Body of pancreas (tissue), 4 donors: Measurements from ENCODE around the gene KRT76. TPM values are rescaled to one million over a fixed set of nuclear protein-coding genes. Genes with fewer than 3 reads are reported as not detected.

Experiments used
- ATAC-seq: fragments of 150-250 bp; one replicate; pipeline ENCODE4 v1.9.1; 2016
- DNase-seq, 4 donors: peaks; one replicate each; pipeline ENCODE4 v3.0.0-alpha.2; 2019
- H3K27ac ChIP-seq, 4 donors: fragments of 200-600 bp; sonication (generic); 1 replicate in 3 of 4; 2 replicates in 1 of 4; pipeline versions ENCODE4 v1.5.1 to v1.6.1; 2016 to 2019; ENCODE audit warnings: mild to moderate bottlenecking in 1 of 4, mixed read lengths in 1 of 4, moderate library complexity in 1 of 4
- H3K27me3 ChIP-seq, 2 donors: fragments of 200-600 bp; sonication (generic); one replicate each; pipeline ENCODE4 v1.6.0; 2016; ENCODE audit warnings: mild to moderate bottlenecking in 1 of 2
- H3K36me3 ChIP-seq, 2 donors: fragments of 200-600 bp; sonication (generic); replicated peaks in 1 of 2; 2 replicates each; pipeline ENCODE4 v1.5.1; 2016; ENCODE audit warnings: low read depth in 2 of 2; ENCODE audit not compliant: insufficient read depth in 1 of 2
- H3K4me1 ChIP-seq: fragments of 200-600 bp; sonication (generic); one replicate; pipeline ENCODE4 v1.6.0; 2016
- H3K4me3 ChIP-seq, 2 donors: fragments of 200-600 bp; sonication (generic); 1 replicate in 1 of 2; 2 replicates in 1 of 2; pipeline ENCODE4 v1.5.1; 2016 to 2019
- H3K9me3 ChIP-seq, 3 donors: fragments of 200-600 bp; sonication (generic); 1 replicate in 2 of 3; 2 replicates in 1 of 3; pipeline ENCODE4 v1.5.1; 2016
- POLR2A ChIP-seq, 3 donors: fragments of 450-650 bp; IDR thresholded peaks; one replicate each; pipeline ENCODE4 v1.6.1; 2016; ENCODE audit warnings: antibody characterized with exemption in 3 of 3, mild to moderate bottlenecking in 2 of 3
- WGBS, 2 donors: methylation state at CpG; one replicate each; pipeline ENCODE4 v1.1.5; 2017; 5-methylcytosine and 5-hydroxymethylcytosine counted together
- intact Hi-C: fragments of 100-400 bp; cut with DNase I; formaldehyde crosslinking; loops from one replicate; pipeline ENCODE4 v1.15.1; 2023
- total RNA-seq, 2 donors: library from RNA; depleted of rRNA; stranded (reverse); fragments of >200 nt; gene quantifications; one replicate each; pipeline ENCODE4 v1.1.0, GENCODE V29; 2016
- TF ChIP-seq, protein P1 (sequence below), 7 experiments: fragments of 450-650 bp in 4 of 7; fragments of 200-600 bp in 3 of 7; sonication (generic) in 3 of 7; IDR thresholded peaks; one replicate each; pipeline ENCODE4 v1.5.1; 2016 to 2019; ENCODE audit warnings: antibody characterized with exemption in 7 of 7

The KRT76 gene
- total RNA-seq, 2 donors from 2014 or later: not detected

DNA sequence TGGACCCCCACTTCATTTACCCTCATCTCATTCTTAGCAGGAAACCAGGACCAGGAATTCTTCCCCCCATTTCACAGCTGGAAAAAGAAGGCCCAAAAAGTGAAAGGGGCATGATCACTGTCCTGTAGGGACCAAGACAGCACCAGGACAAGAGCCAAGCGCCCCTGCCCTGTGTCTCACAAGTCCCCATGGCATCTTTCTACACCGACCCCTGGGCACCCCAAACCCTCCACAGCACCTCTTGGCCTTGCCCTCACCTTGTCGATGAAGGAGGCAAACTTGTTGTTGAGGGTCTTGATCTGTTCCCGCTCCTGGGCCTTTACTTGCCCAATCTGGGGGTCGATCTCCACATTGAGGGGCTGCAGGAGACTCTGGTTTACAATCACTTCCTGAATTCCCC lies 710 bp downstream of the KRT76 start:
- Histone ChIP-seq H3K27me3 (no peaks in the 10 kb centered on the region), H3K4me3 (no peak overlapping the region), H3K9me3 (no peaks in the 10 kb centered on the region), H3K27ac (no peak overlapping the region), H3K4me1 (no peaks in the 10 kb centered on the region), H3K36me3 (no peaks in the 10 kb centered on the region)
- ATAC-seq: no peak
- intact Hi-C loops: no loop called here
- no peak for DNase-seq
- TF ChIP-seq, protein P1, sequence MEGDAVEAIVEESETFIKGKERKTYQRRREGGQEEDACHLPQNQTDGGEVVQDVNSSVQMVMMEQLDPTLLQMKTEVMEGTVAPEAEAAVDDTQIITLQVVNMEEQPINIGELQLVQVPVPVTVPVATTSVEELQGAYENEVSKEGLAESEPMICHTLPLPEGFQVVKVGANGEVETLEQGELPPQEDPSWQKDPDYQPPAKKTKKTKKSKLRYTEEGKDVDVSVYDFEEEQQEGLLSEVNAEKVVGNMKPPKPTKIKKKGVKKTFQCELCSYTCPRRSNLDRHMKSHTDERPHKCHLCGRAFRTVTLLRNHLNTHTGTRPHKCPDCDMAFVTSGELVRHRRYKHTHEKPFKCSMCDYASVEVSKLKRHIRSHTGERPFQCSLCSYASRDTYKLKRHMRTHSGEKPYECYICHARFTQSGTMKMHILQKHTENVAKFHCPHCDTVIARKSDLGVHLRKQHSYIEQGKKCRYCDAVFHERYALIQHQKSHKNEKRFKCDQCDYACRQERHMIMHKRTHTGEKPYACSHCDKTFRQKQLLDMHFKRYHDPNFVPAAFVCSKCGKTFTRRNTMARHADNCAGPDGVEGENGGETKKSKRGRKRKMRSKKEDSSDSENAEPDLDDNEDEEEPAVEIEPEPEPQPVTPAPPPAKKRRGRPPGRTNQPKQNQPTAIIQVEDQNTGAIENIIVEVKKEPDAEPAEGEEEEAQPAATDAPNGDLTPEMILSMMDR (IDR thresholded peaks at IDR 0.05): no peak
- no peak for TF ChIP-seq POLR2A (IDR thresholded peaks at IDR 0.05)
- 77 to 83% methylated on average over 5 of the region's 5 CpGs for WGBS, 2 donors

DNA sequence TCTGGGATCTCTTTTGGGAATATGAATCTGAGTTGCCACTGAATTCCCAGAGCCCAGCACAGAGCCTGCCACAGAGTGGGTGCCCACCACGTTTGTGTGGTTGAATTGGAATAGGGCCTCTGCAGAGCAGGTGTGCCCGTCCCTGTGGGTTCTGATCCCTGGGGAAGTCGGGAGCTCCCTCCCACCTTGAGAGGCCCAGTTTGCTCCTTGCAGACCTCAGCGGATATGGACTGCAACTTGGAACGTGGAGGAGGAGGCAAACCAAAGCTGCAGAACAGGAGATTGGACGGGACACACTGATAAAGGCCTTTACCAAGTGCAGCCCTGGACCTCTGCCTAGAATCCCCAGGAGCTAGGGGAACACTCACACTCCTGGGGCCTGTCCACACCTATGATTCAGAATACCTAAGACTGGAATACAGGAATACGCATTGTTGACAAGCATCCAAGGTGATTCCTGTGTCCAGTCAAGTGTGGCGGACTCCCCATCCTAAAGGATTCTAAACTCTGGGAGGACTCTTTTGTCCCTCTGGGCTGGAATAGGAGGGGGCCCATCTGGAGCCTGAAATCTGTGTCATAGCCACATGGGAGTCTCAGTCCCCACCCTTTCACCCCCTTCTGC lies 2.4 kb downstream of the KRT76 start:
- Histone ChIP-seq H3K4me3 (no peak overlapping the region), H3K4me1 (no peaks in the 10 kb centered on the region), H3K27me3 (no peaks in the 10 kb centered on the region), H3K36me3 (no peaks in the 10 kb centered on the region), H3K9me3 (no peaks in the 10 kb centered on the region), H3K27ac (no peak overlapping the region)
- intact Hi-C loops: no loop called here
- TF ChIP-seq, protein P1 (IDR thresholded peaks at IDR 0.05): no peak
- TF ChIP-seq POLR2A (IDR thresholded peaks at IDR 0.05): no peak
- 71 to 72% methylated on average over 5 to 8 of the region's 8 CpGs for WGBS, 2 donors
- no peak for ATAC-seq
- no peak for DNase-seq

DNA sequence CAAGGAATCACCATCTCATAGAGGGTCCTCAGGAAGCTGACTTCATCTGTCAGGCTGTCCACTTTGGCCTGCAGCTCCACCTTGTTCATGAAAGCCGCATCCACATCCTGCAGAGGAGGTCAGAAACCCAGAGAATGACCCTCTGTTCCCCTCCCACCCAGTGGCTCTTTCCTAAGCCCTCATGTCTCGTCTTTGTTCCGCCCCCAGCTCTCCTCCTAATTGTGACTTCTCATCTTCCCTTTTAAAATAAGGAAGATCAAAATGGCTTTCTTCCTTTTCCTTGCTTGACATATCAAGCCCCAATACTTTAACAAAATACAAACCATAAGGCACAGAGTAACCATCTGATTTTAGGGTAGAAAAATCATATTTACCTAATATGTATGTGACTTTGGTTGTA lies 4.4 kb downstream of the KRT76 start:
- H3K27ac ChIP-seq: no peak overlapping the region
- H3K4me1 ChIP-seq: no peaks in the 10 kb centered on the region
- H3K9me3 ChIP-seq: no peaks in the 10 kb centered on the region
- WGBS, 2 donors: 74 to 87% methylated on average over 3 of the region's 3 CpGs
- no peak for DNase-seq
- intact Hi-C loops: no loop called here
- H3K36me3 ChIP-seq: no peaks in the 10 kb centered on the region
- no peak for TF ChIP-seq POLR2A (IDR thresholded peaks at IDR 0.05)
- TF ChIP-seq, protein P1 (IDR thresholded peaks at IDR 0.05): no peak
- no peak overlapping the region for H3K4me3 ChIP-seq
- H3K27me3 ChIP-seq: no peaks in the 10 kb centered on the region
- no peak for ATAC-seq

DNA sequence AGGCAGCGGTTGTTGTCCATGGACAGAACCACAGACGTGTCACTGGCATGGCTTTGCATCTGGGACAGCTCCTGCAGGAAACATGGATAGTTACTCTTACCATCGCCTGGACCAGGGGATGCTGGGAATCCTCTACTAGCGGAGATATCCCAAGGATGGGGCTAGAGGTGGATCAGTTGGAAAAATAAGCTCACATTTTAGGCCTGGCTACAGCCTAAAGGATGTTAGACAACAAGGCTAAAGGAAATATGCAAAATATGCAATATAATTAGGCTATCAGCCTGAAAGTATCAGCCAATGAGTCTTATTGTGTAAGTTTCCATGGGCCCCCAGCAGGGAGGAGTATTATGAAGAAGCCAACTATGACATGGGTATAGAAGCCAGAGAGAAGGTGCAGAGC lies 5.0 kb downstream of the KRT76 start:
- Histone ChIP-seq H3K27ac (no peak overlapping the region), H3K27me3 (no peaks in the 10 kb centered on the region), H3K4me1 (no peaks in the 10 kb centered on the region), H3K9me3 (no peaks in the 10 kb centered on the region), H3K36me3 (no peaks in the 10 kb centered on the region), H3K4me3 (no peak overlapping the region)
- intact Hi-C loops: no loop called here
- ATAC-seq: no peak
- DNase-seq: no peak
- WGBS, 2 donors: 73% methylated on average over 3 to 4 of the region's 4 CpGs
- TF ChIP-seq, protein P1 (IDR thresholded peaks at IDR 0.05): no peak
- no peak for TF ChIP-seq POLR2A (IDR thresholded peaks at IDR 0.05)

DNA sequence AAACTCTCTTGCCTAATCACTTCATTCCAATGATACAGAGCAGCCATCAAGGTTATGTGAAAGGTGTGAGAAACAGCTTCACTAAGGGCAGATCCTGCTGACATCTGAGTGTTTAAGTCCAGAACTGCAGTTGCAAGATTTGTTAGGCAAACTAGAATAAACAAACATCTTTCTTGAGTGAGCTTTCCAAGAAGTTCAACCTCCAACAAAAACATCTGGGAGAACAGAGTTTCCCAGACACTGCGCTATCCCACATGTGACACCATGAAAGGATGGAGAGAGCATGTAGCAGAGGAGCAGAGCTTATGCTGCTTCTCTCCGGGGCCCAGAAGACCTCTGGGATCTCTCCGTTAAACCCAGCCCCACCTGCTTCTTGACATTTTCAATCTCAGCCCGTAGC lies 5.6 kb downstream of the KRT76 start:
- ATAC-seq: no peak
- 49 to 60% methylated on average over 4 of the region's 4 CpGs for WGBS, 2 donors
- Histone ChIP-seq H3K9me3 (no peaks in the 10 kb centered on the region), H3K4me1 (no peaks in the 10 kb centered on the region), H3K36me3 (no peaks in the 10 kb centered on the region), H3K27ac (no peak overlapping the region), H3K4me3 (no peak overlapping the region), H3K27me3 (no peaks in the 10 kb centered on the region)
- intact Hi-C loops: no loop called here
- no peak for TF ChIP-seq POLR2A (IDR thresholded peaks at IDR 0.05)
- TF ChIP-seq, protein P1 (IDR thresholded peaks at IDR 0.05): no peak
- no peak for DNase-seq
